ENCODE data around the gene TRMT112.
A peak's percentile ranks its signal among the peaks of the same experiment; 100 is the strongest.

The TRMT112 gene

DNA sequence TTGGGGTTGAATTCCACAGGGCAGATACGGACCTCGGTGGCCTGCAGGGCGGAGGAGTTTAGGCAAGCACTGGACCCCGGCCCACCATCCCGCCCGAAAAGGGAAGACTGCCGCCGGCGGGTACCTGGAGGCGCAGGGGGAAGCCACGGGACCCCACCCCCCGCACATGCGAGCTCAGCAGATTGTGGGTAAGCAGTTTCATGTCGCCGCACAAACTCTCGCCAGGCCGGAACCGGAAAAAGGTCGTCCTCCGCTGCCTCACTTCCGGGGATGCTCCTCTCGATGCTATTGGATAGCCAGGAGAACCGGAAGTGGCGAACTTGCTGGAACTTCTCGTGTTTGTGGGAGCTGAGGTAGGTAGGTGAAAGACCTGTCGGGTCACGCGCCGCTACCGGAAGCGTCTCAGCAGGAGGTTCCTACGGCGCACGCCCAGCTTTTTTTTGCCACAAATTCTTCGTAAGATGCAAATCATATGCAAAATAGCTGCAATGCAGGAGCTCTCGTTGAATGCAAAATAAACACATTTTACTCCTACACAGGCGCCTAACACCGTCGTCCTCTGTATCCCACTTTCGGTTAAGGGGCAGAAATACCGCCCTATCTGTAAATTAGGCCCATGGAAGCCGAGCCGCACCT is at the start of gene TRMT112:
Gene TRMT112, minus strand, starts transcription at position 235 of the 636 bp plus-strand sequence. Its CDS starts 33 bp downstream, at position 202.
- TF ChIP-seq, protein P1, sequence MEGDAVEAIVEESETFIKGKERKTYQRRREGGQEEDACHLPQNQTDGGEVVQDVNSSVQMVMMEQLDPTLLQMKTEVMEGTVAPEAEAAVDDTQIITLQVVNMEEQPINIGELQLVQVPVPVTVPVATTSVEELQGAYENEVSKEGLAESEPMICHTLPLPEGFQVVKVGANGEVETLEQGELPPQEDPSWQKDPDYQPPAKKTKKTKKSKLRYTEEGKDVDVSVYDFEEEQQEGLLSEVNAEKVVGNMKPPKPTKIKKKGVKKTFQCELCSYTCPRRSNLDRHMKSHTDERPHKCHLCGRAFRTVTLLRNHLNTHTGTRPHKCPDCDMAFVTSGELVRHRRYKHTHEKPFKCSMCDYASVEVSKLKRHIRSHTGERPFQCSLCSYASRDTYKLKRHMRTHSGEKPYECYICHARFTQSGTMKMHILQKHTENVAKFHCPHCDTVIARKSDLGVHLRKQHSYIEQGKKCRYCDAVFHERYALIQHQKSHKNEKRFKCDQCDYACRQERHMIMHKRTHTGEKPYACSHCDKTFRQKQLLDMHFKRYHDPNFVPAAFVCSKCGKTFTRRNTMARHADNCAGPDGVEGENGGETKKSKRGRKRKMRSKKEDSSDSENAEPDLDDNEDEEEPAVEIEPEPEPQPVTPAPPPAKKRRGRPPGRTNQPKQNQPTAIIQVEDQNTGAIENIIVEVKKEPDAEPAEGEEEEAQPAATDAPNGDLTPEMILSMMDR (IDR thresholded peaks at IDR 0.05; ENCODE audit: low read depth, low read length, missing control alignments): no peak
- in situ Hi-C loops (cut with HindIII; ENCODE audit: low sequenced_read_pairs): no loop called here
- peak within 1 kb of the TSS; percentile 90 for H3K4me3 ChIP-seq (ENCODE audit: low read depth, low read length)
- DNase-seq (ENCODE audit: low read depth): peak; percentile 92

DNA sequence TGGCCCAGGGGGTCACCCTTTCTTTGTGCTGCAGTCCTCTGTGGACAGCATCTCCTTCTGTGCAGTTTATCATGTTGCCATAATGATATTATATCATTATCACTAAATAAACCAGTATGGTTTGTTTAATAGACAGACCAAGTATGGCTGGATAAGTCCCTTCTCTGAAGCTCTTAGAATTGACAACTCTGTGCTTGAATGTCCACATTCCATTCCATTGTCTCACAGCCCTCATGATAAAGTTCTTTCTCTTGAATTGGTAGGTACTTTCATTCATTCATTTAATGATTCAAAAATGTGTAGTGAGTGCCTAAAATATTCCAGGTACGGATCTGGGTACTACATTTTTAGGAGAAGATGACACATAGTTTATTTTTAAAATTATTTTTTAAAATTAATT is 49.4 kb upstream of the TRMT112 start:
- TF ChIP-seq, protein P1 (IDR thresholded peaks at IDR 0.05; ENCODE audit: low read depth, low read length, missing control alignments): no peak
- H3K4me3 ChIP-seq (ENCODE audit: low read depth, low read length): no peak overlapping the region
- in situ Hi-C loops (cut with HindIII; ENCODE audit: low sequenced_read_pairs): no loop called here
- no peak for DNase-seq (ENCODE audit: low read depth)

DNA sequence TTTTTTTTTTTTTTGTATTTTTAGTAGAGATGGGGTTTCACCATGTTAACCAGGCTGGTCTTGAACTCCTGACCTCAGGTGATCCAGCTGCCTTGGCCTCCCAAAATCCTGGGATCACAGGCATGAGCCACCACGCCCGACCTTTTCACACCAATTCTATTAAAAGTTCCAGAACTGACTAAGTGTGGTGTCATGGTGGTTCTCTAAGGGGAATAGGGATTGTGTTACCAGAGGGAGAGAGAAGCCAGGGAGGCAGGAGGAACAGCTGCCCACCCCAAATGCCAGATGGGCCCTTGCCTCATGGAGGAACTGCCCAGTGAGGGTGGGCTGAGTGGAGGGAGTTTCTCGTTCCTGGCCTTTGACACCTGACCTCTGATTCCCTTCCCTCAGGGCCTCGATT is 47.6 kb upstream of the TRMT112 start:
- TF ChIP-seq, protein P1 (IDR thresholded peaks at IDR 0.05; ENCODE audit: low read depth, low read length, missing control alignments): no peak
- no peak overlapping the region for H3K4me3 ChIP-seq (ENCODE audit: low read depth, low read length)
- in situ Hi-C loops (cut with HindIII; ENCODE audit: low sequenced_read_pairs): no loop called here
- no peak for DNase-seq (ENCODE audit: low read depth)

DNA sequence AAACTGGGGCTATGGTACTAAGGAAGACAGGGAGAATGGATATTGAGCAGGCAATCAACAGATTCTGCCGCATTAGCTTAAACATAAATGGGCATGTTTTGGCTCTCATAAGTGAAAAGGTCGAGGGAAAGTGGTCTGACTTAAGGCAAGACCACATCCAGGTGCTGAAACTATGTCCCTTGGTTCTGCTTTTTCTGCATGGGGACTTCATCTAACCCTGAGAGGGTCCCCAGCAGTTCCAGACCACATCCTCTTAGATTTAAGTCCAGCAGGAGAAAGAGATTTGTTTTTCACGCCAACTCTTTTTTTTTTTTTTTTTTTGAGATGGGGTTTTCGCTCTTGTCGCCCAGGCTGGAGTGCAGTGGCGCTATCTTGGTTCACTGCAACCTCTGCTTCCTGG is 47.1 kb upstream of the TRMT112 start:
- in situ Hi-C loops (cut with HindIII; ENCODE audit: low sequenced_read_pairs): no loop called here
- H3K4me3 ChIP-seq (ENCODE audit: low read depth, low read length): no peak overlapping the region
- TF ChIP-seq, protein P1 (IDR thresholded peaks at IDR 0.05; ENCODE audit: low read depth, low read length, missing control alignments): no peak
- DNase-seq (ENCODE audit: low read depth): no peak

DNA sequence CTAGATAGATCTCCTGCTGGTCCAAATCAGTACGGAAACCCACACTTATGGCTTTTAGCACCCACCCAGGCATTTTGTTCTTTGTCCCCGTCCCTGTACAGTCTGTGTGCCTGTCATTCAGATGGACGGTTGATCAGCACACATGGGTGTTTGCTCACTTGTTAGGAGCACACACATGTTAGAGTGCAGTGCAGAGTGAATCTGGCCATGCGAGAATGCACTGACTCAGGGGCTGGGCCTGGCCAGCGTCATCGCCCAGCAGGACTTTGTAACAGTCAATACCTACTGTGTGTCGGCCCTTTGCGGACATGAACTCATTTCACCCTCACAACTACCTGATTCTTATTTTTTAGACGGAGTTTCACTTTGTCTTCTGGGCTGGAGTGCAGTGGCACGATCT is 45.0 kb upstream of the TRMT112 start:
- in situ Hi-C loops (cut with HindIII; ENCODE audit: low sequenced_read_pairs): no loop called here
- H3K4me3 ChIP-seq (ENCODE audit: low read depth, low read length): no peak overlapping the region
- TF ChIP-seq, protein P1 (IDR thresholded peaks at IDR 0.05; ENCODE audit: low read depth, low read length, missing control alignments): no peak
- no peak for DNase-seq (ENCODE audit: low read depth)

DNA sequence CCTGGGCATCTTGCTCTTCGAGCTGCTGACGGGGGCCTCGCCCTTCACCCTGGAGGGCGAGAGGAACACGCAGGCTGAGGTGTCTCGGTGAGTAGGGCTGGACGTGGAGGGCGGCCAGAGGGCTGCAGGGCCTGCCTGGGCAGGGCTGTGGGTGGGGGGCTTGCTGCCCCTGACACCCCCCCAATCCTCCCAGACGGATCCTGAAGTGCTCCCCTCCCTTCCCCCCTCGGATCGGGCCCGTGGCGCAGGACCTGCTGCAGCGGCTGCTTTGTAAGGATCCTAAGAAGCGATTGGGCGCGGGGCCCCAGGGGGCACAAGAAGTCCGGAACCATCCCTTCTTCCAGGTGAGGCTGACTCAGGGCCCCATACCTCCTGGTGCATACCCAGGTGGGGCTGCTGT is 44.3 kb upstream of the TRMT112 start:
- in situ Hi-C loops (cut with HindIII; ENCODE audit: low sequenced_read_pairs): no loop called here
- DNase-seq (ENCODE audit: low read depth): no peak
- TF ChIP-seq, protein P1 (IDR thresholded peaks at IDR 0.05; ENCODE audit: low read depth, low read length, missing control alignments): no peak
- no peak overlapping the region for H3K4me3 ChIP-seq (ENCODE audit: low read depth, low read length)
